22Rv1 (cell line): Measurements from ENCODE around the gene SLC35F3.

Experiments used
- ZFX ChIP-seq: fragments of 450-650 bp; IDR thresholded peaks from 2 replicates; pipeline ENCODE4 v1.6.1; 2017; ENCODE audit warnings: antibody characterized with exemption, borderline replicate concordance
- TF ChIP-seq, protein P1 (sequence below): fragments of 450-650 bp; IDR thresholded peaks from 2 replicates; pipeline ENCODE4 v1.5.1; 2017; ENCODE audit warnings: mild to moderate bottlenecking

DNA sequence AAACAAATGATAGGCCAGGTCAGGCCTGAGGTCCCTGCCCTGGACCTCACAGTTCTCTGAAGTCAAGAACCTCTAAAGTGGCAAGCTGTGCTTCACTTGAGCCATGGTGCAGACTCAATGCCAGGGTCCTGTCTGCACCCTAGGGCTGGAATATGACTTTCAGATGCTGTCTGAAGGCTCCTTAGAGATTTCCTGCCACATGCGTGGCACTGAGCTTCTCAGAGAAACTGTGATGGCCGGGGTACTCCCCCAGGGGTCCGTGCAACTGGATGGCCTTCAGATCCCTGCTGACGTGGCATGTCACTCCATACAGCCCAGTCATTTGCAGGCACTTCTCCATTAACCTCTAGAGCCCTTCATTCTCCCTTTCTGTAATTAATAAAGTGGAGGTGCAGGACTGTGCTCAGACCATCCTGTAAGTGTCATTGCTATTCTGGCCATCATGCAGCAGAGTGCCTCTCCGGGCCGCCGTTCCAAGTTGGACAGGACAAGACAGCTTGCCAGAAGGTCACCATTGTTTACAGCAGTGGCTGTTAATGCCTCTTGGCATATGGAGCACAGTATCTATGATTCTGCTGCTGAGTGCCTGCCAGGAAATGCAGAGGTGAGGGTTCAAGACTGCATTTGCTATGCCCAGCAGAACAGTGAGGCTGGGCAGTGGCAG is 263.7 kb downstream of the SLC35F3 start:
- TF ChIP-seq, protein P1, sequence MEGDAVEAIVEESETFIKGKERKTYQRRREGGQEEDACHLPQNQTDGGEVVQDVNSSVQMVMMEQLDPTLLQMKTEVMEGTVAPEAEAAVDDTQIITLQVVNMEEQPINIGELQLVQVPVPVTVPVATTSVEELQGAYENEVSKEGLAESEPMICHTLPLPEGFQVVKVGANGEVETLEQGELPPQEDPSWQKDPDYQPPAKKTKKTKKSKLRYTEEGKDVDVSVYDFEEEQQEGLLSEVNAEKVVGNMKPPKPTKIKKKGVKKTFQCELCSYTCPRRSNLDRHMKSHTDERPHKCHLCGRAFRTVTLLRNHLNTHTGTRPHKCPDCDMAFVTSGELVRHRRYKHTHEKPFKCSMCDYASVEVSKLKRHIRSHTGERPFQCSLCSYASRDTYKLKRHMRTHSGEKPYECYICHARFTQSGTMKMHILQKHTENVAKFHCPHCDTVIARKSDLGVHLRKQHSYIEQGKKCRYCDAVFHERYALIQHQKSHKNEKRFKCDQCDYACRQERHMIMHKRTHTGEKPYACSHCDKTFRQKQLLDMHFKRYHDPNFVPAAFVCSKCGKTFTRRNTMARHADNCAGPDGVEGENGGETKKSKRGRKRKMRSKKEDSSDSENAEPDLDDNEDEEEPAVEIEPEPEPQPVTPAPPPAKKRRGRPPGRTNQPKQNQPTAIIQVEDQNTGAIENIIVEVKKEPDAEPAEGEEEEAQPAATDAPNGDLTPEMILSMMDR: no peak
- TF ChIP-seq ZFX: no peak
